B cell (primary cell): ENCODE measurements around the gene ITGB8.

ENCODE experiments used
- EZH2 ChIP-seq: IDR thresholded peaks from 2 replicates; pipeline ENCODE4 v1.6.1; 2012; ENCODE audit warnings: borderline replicate concordance, low read depth, mild to moderate bottlenecking, moderate library complexity, low read length; ENCODE audit not compliant: insufficient read depth, poor library complexity, severe bottlenecking
- TF ChIP-seq, protein P1 (sequence below): fragments of 200-600 bp; IDR thresholded peaks from one replicate; pipeline ENCODE4 v1.8.0; 2022; ENCODE audit warnings: antibody characterized with exemption, mild to moderate bottlenecking

DNA sequence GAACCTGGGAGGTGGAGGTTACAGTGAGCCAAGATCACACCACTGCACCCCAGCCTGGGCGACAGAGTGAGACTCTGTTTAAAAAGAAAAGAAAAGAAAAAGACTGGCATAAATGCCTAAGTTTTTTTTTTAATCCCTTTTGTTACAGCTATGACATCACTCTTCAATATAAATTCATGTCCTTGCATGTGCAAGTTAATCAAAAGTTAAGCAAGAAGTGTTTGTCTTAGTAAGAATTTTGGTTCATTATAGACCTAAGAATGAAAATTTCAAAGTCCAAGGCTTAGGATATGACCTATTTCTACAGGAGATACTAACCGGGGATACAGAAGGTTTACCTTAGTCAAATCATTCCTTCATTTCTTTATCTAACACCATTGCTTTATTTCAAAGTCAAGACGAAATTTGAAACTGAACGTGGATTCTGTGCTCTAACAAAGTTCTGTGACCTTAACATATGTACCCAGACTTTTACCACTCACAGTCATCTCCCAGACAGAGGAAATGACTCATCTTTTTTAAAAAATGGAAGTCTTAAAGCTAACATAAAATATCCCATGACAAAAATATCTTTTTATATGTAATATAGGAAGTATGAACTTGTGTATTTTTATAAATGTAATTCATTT, 29.3 kb upstream of the ITGB8 start:
- TF ChIP-seq, protein P1, sequence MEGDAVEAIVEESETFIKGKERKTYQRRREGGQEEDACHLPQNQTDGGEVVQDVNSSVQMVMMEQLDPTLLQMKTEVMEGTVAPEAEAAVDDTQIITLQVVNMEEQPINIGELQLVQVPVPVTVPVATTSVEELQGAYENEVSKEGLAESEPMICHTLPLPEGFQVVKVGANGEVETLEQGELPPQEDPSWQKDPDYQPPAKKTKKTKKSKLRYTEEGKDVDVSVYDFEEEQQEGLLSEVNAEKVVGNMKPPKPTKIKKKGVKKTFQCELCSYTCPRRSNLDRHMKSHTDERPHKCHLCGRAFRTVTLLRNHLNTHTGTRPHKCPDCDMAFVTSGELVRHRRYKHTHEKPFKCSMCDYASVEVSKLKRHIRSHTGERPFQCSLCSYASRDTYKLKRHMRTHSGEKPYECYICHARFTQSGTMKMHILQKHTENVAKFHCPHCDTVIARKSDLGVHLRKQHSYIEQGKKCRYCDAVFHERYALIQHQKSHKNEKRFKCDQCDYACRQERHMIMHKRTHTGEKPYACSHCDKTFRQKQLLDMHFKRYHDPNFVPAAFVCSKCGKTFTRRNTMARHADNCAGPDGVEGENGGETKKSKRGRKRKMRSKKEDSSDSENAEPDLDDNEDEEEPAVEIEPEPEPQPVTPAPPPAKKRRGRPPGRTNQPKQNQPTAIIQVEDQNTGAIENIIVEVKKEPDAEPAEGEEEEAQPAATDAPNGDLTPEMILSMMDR, result no peak
- TF ChIP-seq EZH2, result no peak
